Endodermal cell (in vitro differentiated cells): ENCODE results near the gene AOC2. TPM values are rescaled to one million over a fixed set of nuclear protein-coding genes. Genes with fewer than 3 reads are reported as not detected.

Experiments
- DNase-seq: peaks from one replicate; pipeline ENCODE4 v3.0.0-alpha.2; 2017
- H3K27ac ChIP-seq: 2 replicates; pipeline ENCODE4 v1.5.1; 2013; ENCODE audit warnings: mild to moderate bottlenecking, low read depth, low read length, moderate library complexity
- H3K27me3 ChIP-seq: 2 replicates; pipeline ENCODE4 v1.6.1; 2013; ENCODE audit warnings: mild to moderate bottlenecking, low read length, moderate library complexity; ENCODE audit not compliant: insufficient read depth, control insufficient read depth, poor library complexity, severe bottlenecking
- H3K36me3 ChIP-seq: 2 replicates; pipeline ENCODE4 v1.7.0; 2013; ENCODE audit warnings: mild to moderate bottlenecking, low read length, moderate library complexity; ENCODE audit not compliant: control insufficient read depth, insufficient read depth
- H3K4me1 ChIP-seq: one replicate; pipeline ENCODE4 v1.7.0; 2013; ENCODE audit warnings: low read length; ENCODE audit not compliant: control insufficient read depth, insufficient read depth
- H3K4me3 ChIP-seq: 2 replicates; pipeline ENCODE4 v1.5.1; 2013; ENCODE audit warnings: mild to moderate bottlenecking, low read length, moderate library complexity
- H3K9ac ChIP-seq: 2 replicates; pipeline ENCODE4 v1.6.1; 2013; ENCODE audit warnings: mild to moderate bottlenecking, low read length, moderate library complexity; ENCODE audit not compliant: poor library complexity, severe bottlenecking; ENCODE audit errors: extremely low read depth
- H3K9me3 ChIP-seq: 2 replicates; pipeline ENCODE4 v1.6.1; 2013; ENCODE audit warnings: mild to moderate bottlenecking, low read length, moderate library complexity; ENCODE audit not compliant: control insufficient read depth
- H3K27ac Mint-ChIP-seq: 2 replicates; pipeline ENCODE4 v1.8.0; 2020; ENCODE audit warnings: mixed read lengths
- H3K27me3 Mint-ChIP-seq: 2 replicates; pipeline ENCODE4 v1.8.0; 2021; ENCODE audit warnings: mild to moderate bottlenecking, mixed read lengths; ENCODE audit not compliant: insufficient read depth
- H3K36me3 Mint-ChIP-seq: 2 replicates; pipeline ENCODE4 v1.8.0; 2020; ENCODE audit warnings: low read depth, mixed read lengths
- H3K4me1 Mint-ChIP-seq: 2 replicates; pipeline ENCODE4 v1.8.0; 2020; ENCODE audit warnings: mixed read lengths
- H3K4me3 Mint-ChIP-seq: 2 replicates; pipeline ENCODE4 v1.8.0; 2020; ENCODE audit warnings: mild to moderate bottlenecking, moderate library complexity, mixed read lengths
- H3K9me3 Mint-ChIP-seq: 2 replicates; pipeline ENCODE4 v1.8.0; 2020; ENCODE audit warnings: mild to moderate bottlenecking, mixed read lengths
- CTCF ChIP-seq: fragments of 200-600 bp; sonication (generic); conservative IDR thresholded peaks from 2 replicates; pipeline ENCODE4 v1.5.0; 2021; ENCODE audit warnings: antibody characterized with exemption, mild to moderate bottlenecking
- WGBS, 2 experiments: methylation state at CpG; one replicate each; pipeline versions ENCODE4 v1.1.5 to v1.1.7; 2013; ENCODE audit warnings: missing lambda C conversion rate in 2 of 2, mixed read lengths in 1 of 2; ENCODE audit not compliant: insufficient coverage in 1 of 2, insufficient read length in 1 of 2; 5-methylcytosine and 5-hydroxymethylcytosine counted together
- total RNA-seq, 2 donors: library from RNA; stranded (reverse); fragmentation: NEBNext Ultra II Directional in 1 of 2; extraction: Animal tissue kit (Norgen Biotek cat#: 25700) in 1 of 2; gene quantifications; 2 replicates in 1 of 2; 3 replicates in 1 of 2; pipeline ENCODE4 v1.2.1, GENCODE V29; 2021

AOC2 gene
- total RNA-seq, 2 donors from 2014 or later = 3.7 to 3.8 TPM

- H3K27ac Mint-ChIP-seq = no peak overlapping the region
Measured at GRCh38 chr17:42852351-42852750, 8.0 kb downstream of the AOC2 start.

GRCh38 chr17:42853004-42853403, 8.6 kb downstream of the AOC2 start:
- no peak overlapping the region for H3K9ac ChIP-seq
- no peaks in the 10 kb centered on the region for H3K4me1 ChIP-seq
- H3K36me3 ChIP-seq = no peaks in the 10 kb centered on the region
- TF ChIP-seq CTCF = no peak
- H3K27me3 ChIP-seq = no peaks in the 10 kb centered on the region
- 85 to 100% methylated on average over 1 to 4 of the region's 4 CpGs for WGBS, 2 experiments
- Mint-ChIP-seq H3K4me1 (peaks cover 1% of the 10 kb centered on the region), H3K27me3 (no peaks in the 10 kb centered on the region), H3K36me3 (no peaks in the 10 kb centered on the region), H3K27ac (no peak overlapping the region), H3K4me3 (no peak overlapping the region), H3K9me3 (no peaks in the 10 kb centered on the region)
- no peak overlapping the region for H3K27ac ChIP-seq
- no peaks in the 10 kb centered on the region for H3K9me3 ChIP-seq
- DNase-seq = no peak
- H3K4me3 ChIP-seq = no peak overlapping the region

More at GRCh38 chr17:42852351-42852750, 8.0 kb downstream of the AOC2 start:
- H3K4me1 ChIP-seq = no peaks in the 10 kb centered on the region
- no peaks in the 10 kb centered on the region for H3K36me3 ChIP-seq
- 94 to 96% methylated on average over 14 to 15 of the region's 15 CpGs for WGBS, 2 experiments
- H3K9ac ChIP-seq = no peak overlapping the region
- H3K4me3 ChIP-seq = no peak overlapping the region
- Mint-ChIP-seq H3K27me3 (no peaks in the 10 kb centered on the region), H3K9me3 (no peaks in the 10 kb centered on the region), H3K36me3 (no peaks in the 10 kb centered on the region), H3K4me1 (peaks cover 1% of the 10 kb centered on the region), H3K4me3 (no peak overlapping the region)
- no peak for TF ChIP-seq CTCF
- no peaks in the 10 kb centered on the region for H3K27me3 ChIP-seq
- no peak overlapping the region for H3K27ac ChIP-seq
- no peaks in the 10 kb centered on the region for H3K9me3 ChIP-seq
- no peak for DNase-seq

GRCh38 chr17:42853597-42853967, 9.2 kb downstream of the AOC2 start:
- WGBS, 2 experiments = 90 to 95% methylated on average over 5 of the region's 5 CpGs
- Histone ChIP-seq H3K27me3 (no peaks in the 10 kb centered on the region), H3K9ac (no peak overlapping the region), H3K27ac (no peak overlapping the region), H3K4me1 (no peaks in the 10 kb centered on the region), H3K36me3 (no peaks in the 10 kb centered on the region), H3K9me3 (no peaks in the 10 kb centered on the region), H3K4me3 (no peak overlapping the region)
- H3K27ac Mint-ChIP-seq = no peak overlapping the region
- no peaks in the 10 kb centered on the region for H3K27me3 Mint-ChIP-seq
- no peak for DNase-seq
- H3K9me3 Mint-ChIP-seq = no peaks in the 10 kb centered on the region
- H3K4me3 Mint-ChIP-seq = no peak overlapping the region
- H3K4me1 Mint-ChIP-seq = peaks cover 1% of the 10 kb centered on the region
- no peak for TF ChIP-seq CTCF
- no peaks in the 10 kb centered on the region for H3K36me3 Mint-ChIP-seq
